Uterus (tissue), 4 donors: ENCODE results near the gene ZNF695. TPM values are rescaled to one million over a fixed set of nuclear protein-coding genes. Genes with fewer than 3 reads are reported as not detected.
A peak's percentile ranks its signal among the peaks of the same experiment; 100 is the strongest.
"Not testable (repeated sequence)": the region's sequence is repeated elsewhere in the genome, so short reads cannot be mapped to it uniquely, and the experiment has no call there.

Experiments
- DNase-seq, 2 donors: peaks; one replicate each; pipeline ENCODE4 v3.0.0-alpha.2; 2019 to 2020
- H3K27ac ChIP-seq, 2 donors: fragments of 200-600 bp; sonication (generic); 1 replicate in 1 of 2; 2 replicates in 1 of 2; pipeline ENCODE4 v1.5.1; 2016 to 2018
- H3K27me3 ChIP-seq, 2 donors: fragments of 200-600 bp; sonication (generic); one replicate each; pipeline ENCODE4 v1.5.1; 2018 to 2019; ENCODE audit warnings: control low read depth in 1 of 2
- H3K36me3 ChIP-seq, 2 donors: fragments of 200-600 bp; sonication (generic); one replicate each; pipeline ENCODE4 v1.5.1; 2019; ENCODE audit warnings: control low read depth in 1 of 2
- H3K4me1 ChIP-seq, 2 donors: fragments of 200-600 bp; sonication (generic); one replicate each; pipeline ENCODE4 v1.5.1; 2018 to 2019; ENCODE audit warnings: control low read depth in 1 of 2
- H3K4me3 ChIP-seq, 2 donors: fragments of 200-600 bp; sonication (generic); 1 replicate in 1 of 2; 2 replicates in 1 of 2; pipeline ENCODE4 v1.5.1; 2018 to 2019; ENCODE audit warnings: mild to moderate bottlenecking in 1 of 2
- H3K9me3 ChIP-seq, 2 donors: fragments of 200-600 bp; sonication (generic); one replicate each; pipeline ENCODE4 v1.5.1; 2019; ENCODE audit warnings: control low read depth in 1 of 2
- POLR2A ChIP-seq, 2 donors: fragments of 450-650 bp; IDR thresholded peaks; one replicate each; pipeline ENCODE4 v1.6.1; 2016; ENCODE audit warnings: antibody characterized with exemption in 2 of 2, mild to moderate bottlenecking in 1 of 2, moderate library complexity in 1 of 2
- intact Hi-C: fragments of 100-400 bp; cut with DNase I; formaldehyde crosslinking; loops from one replicate; pipeline ENCODE4 v1.15.1; 2023; ENCODE audit warnings: low total_unique reads
- total RNA-seq, 4 donors: library from RNA; depleted of rRNA in 3 of 4; stranded (reverse); fragments of >200 nt in 3 of 4; gene quantifications; one replicate each; pipeline versions ENCODE4 v1.1.0 to v1.2.4, GENCODE V29; 2014 to 2023
- TF ChIP-seq, protein P1 (sequence below), 4 experiments: fragments of 200-600 bp in 2 of 4; fragments of 450-650 bp in 2 of 4; sonication (generic) in 2 of 4; IDR thresholded peaks; one replicate each; pipeline ENCODE4 v1.5.1; 2016 to 2019; ENCODE audit warnings: antibody characterized with exemption in 4 of 4, mild to moderate bottlenecking in 2 of 4, moderate library complexity in 1 of 4
- donor health status: DM: yes; HTN: yes; CAD: no.

The ZNF695 gene
- total RNA-seq, 4 donors from 2014 or later = 3.5 TPM; not detected in 3

DNA sequence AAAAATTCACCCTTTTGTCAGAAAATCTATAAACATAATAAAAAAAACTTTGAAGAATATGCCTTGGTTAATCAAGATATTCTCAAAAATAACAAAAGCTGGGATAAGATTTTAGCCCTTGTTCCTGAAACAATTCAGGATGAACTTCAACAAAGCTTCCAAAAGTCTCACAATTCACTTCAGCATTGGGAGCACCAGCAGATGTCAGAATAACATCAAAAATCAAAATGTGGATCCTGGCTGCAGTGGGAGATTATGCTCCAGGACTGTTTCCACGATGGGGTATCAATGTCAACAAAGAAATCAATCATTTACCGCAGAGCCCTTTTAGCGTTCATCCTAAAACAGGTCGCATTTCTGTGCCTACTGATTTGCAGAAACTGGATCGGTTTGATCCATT is 35.5 kb upstream of the ZNF695 start:
- TF ChIP-seq POLR2A (IDR thresholded peaks at IDR 0.05) = no peak
- TF ChIP-seq, protein P1, sequence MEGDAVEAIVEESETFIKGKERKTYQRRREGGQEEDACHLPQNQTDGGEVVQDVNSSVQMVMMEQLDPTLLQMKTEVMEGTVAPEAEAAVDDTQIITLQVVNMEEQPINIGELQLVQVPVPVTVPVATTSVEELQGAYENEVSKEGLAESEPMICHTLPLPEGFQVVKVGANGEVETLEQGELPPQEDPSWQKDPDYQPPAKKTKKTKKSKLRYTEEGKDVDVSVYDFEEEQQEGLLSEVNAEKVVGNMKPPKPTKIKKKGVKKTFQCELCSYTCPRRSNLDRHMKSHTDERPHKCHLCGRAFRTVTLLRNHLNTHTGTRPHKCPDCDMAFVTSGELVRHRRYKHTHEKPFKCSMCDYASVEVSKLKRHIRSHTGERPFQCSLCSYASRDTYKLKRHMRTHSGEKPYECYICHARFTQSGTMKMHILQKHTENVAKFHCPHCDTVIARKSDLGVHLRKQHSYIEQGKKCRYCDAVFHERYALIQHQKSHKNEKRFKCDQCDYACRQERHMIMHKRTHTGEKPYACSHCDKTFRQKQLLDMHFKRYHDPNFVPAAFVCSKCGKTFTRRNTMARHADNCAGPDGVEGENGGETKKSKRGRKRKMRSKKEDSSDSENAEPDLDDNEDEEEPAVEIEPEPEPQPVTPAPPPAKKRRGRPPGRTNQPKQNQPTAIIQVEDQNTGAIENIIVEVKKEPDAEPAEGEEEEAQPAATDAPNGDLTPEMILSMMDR (IDR thresholded peaks at IDR 0.05) = peak in 3 of 4 experiments; percentile 17 to 39 (median 30)
- no peaks in the 10 kb centered on the region for H3K27me3 ChIP-seq
- no peak for DNase-seq
- intact Hi-C loops = loop anchor here (5.0 kb wide), 1 partner anchor 334 kb away; no protein-coding TSS in a partner anchor
- H3K9me3 ChIP-seq = peaks cover 0 to 21% of the 10 kb centered on the region in 2 donors
- no peaks in the 10 kb centered on the region for H3K4me1 ChIP-seq
- H3K4me3 ChIP-seq = no peak overlapping the region
- no peaks in the 10 kb centered on the region for H3K36me3 ChIP-seq
- no peak overlapping the region for H3K27ac ChIP-seq

DNA sequence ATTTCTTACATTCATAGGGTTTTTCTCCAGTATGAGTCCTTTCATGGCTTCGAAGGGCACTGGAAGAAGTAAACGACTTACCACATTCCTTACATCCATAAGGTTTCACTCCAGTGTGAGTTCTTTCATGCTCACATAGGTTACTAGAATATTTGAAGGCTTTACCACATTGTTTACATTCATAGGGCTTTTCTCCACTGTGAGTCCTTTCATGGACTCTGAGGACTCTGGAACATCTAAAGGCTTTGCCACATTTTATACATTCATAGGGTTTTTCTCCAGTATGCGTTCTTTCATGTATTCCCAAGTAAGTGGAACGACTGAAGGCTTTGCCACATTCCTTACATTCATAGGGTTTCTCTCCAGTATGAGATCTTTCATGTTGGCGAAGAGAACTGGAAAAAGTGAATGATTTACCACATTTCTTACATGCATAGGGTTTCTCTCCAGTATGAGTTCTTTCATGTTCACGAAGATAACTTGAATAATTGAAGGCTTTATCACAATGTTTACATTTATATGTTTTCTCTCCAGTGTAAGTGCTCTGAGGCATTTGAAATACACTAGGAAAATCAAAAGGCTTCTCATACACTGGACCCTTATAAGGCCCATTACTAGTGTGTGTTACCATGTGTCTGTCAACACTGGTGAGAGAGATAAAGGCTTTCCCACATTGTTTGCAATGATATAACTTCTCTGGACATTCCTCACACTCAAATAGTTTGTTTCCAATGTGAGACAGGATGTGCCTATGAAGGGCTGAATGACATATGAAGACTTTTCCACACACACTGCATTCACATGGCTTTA is 29.9 kb upstream of the ZNF695 start:
- DNase-seq = no peak
- Histone ChIP-seq H3K4me3 (no peak overlapping the region), H3K27me3 (no peaks in the 10 kb centered on the region), H3K36me3 (no peaks in the 10 kb centered on the region), H3K27ac (no peak overlapping the region), H3K9me3 (peaks cover 0 to 30% of the 10 kb centered on the region in 2 donors), H3K4me1 (no peaks in the 10 kb centered on the region)
- intact Hi-C loops = no loop called here
- TF ChIP-seq POLR2A (IDR thresholded peaks at IDR 0.05) = no peak
- TF ChIP-seq, protein P1 (IDR thresholded peaks at IDR 0.05) = no peak

- H3K4me3 ChIP-seq, H3K27ac ChIP-seq, intact Hi-C loops, H3K27me3 ChIP-seq, DNase-seq, H3K36me3 ChIP-seq, H3K4me1 ChIP-seq: not testable (repeated sequence)
- H3K9me3 ChIP-seq = peaks cover 0 to 17% of the 10 kb centered on the region in 2 donors
Observed at GRCh38 chr1:247032306-247032705, 24.4 kb upstream of the ZNF695 start.

- H3K9me3 ChIP-seq, DNase-seq, intact Hi-C loops: not testable (repeated sequence)
Observed at GRCh38 chr1:247024658-247025057, 16.8 kb upstream of the ZNF695 start.

DNA sequence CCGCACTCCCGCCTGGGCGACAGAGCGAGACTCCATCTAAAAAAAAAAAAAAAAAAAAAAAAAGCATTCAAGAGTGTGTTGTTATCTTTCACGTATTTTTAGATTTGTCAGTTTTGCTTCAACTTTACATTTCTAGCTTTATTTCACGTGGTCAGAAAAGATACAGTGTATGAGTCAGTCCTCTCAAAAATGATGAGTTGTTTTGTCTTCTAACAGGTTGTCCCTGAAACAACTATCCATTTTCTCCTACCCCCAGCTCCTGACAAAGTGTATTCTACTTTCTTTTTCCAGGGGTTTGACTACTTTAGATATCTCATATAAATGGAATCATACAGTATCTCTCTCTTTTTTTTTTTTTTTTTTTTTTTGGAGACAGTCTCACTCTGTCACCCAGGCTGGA is 5.5 kb upstream of the ZNF695 start:
- no peak for DNase-seq
- no peaks in the 10 kb centered on the region for H3K9me3 ChIP-seq
- no peaks in the 10 kb centered on the region for H3K36me3 ChIP-seq
- H3K27ac ChIP-seq = no peak overlapping the region
- H3K27me3 ChIP-seq = no peaks in the 10 kb centered on the region
- no peaks in the 10 kb centered on the region for H3K4me1 ChIP-seq
- TF ChIP-seq POLR2A (IDR thresholded peaks at IDR 0.05) = no peak
- TF ChIP-seq, protein P1 (IDR thresholded peaks at IDR 0.05) = no peak
- intact Hi-C loops = no loop called here
- H3K4me3 ChIP-seq = no peak overlapping the region

More at GRCh38 chr1:247024658-247025057, 16.8 kb upstream of the ZNF695 start:
- not testable (repeated sequence) for H3K36me3 ChIP-seq, H3K27ac ChIP-seq, H3K4me1 ChIP-seq, H3K27me3 ChIP-seq, H3K4me3 ChIP-seq

GRCh38 chr1:247008406-247008799 is 546 bp upstream of the ZNF695 start:
- Histone ChIP-seq H3K4me3 (peak overlapping the region in 1 of 2 donors; percentile 12), H3K4me1 (no peaks in the 10 kb centered on the region), H3K27ac (no peak overlapping the region), H3K36me3 (no peaks in the 10 kb centered on the region), H3K27me3 (no peaks in the 10 kb centered on the region), H3K9me3 (peaks cover 0 to 4% of the 10 kb centered on the region in 2 donors)
- no peak for TF ChIP-seq POLR2A (IDR thresholded peaks at IDR 0.05)
- intact Hi-C loops = no loop called here
- DNase-seq = no peak

DNA sequence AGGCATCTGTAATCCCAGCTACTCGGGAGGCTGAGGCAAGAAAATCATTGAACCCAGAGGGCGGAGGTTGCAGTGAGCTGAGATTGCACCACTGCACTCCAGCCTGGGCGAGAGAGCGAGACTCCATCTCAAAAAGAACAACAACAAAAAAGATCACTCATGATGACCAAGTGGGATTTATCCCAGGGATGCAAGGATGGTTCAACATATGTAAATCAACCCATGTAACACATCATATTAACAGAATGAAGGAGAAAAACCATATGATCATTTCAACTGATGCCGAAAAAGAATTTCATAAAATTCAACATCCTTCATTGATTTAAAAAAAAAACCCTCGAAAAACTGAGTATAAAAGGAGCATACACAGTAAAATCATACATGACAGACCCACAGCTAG is 3.8 kb downstream of the ZNF695 start:
- H3K4me1 ChIP-seq, intact Hi-C loops: not testable (repeated sequence)

More for the DNA sequence above, 3.8 kb downstream of the ZNF695 start:
- not testable (repeated sequence) for H3K4me3 ChIP-seq, H3K9me3 ChIP-seq, H3K27me3 ChIP-seq, H3K36me3 ChIP-seq, DNase-seq, H3K27ac ChIP-seq
